ENCODE results near the gene LRBA. TPM values are rescaled to one million over a fixed set of nuclear protein-coding genes. Genes with fewer than 3 reads are reported as not detected.
"Not testable (repeated sequence)": the region's sequence is repeated elsewhere in the genome, so short reads cannot be mapped to it uniquely, and the experiment has no call there.

Gene LRBA
- polyA plus RNA-seq, 3 donors = 6.4 to 12.9 (median 10.3) TPM

DNA sequence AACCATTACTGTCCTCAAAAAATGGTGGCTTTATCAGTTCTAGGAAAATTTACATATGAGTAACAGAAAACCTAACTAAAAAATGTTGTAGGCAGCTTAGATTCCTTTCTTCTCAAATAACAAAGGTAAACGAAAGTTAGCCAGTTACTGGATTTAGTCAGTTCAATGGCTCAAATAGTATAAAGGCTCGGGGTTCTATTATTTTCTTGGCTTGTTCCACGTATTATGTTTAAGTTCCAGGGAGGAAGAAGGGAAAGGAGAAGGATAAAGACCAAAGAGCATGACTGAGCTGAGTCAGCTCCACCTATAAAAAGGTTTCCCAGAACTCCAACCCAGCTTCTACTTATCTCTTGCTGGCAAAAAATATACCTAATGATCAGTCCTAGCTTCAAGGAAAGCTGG is 474.1 kb downstream of the LRBA start:
- no peak overlapping the region for H3K27ac ChIP-seq (ENCODE audit: low read depth, low read length)
- WGBS, 3 donors = 83 to 90% (median 88%) methylated on average over 3 of the region's 3 CpGs

GRCh38 chr4:150540536-150540935 is 474.5 kb downstream of the LRBA start:
- no peak overlapping the region for H3K27ac ChIP-seq (ENCODE audit: low read depth, low read length)

DNA sequence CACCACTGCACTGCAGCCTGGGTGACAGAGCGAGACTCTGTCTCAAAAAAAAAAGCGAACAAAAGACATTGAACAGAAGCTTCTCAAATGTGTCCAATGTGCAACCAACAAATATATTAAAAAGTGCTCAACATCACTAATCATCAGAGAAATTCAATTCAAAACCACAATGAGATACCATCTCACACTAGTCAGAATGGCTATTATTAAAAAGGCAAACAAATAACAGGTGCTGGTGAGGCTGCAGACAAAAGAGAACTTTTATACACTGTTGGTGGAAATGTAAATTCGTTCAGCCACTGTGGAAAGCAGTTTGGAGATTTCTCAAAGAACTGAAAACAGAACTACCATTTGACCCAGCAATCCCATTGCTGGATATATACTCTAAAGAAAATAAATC is 477.2 kb downstream of the LRBA start:
- WGBS, 3 donors = 95% methylated on average over 3 of the region's 3 CpGs
- H3K27ac ChIP-seq (ENCODE audit: low read depth, low read length) = not testable (repeated sequence)

DNA sequence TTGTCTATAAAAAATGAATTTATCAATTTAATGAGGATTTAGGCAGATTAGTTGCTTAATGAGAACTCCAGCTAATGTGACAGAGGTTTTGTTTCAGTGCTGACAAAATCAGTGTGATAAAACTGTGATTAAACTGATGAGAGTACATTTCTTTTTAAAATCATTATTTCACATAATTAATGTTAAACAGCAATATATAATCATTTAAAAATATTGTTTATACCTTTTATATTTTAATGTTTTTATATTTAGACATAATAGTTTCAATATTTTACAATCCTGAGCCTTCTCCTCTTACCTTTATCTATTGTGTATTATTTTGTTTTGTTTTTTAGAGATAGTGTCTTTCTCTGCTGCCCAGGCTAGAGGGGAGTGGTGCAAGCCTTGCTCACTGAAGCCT is 480.3 kb downstream of the LRBA start:
- no peak overlapping the region for H3K27ac ChIP-seq (ENCODE audit: low read depth, low read length)

- no peak overlapping the region for H3K27ac ChIP-seq (ENCODE audit: low read depth, low read length)
- 77 to 93% (median 91%) methylated on average over 3 of the region's 3 CpGs for WGBS, 3 donors
These were observed 481.4 kb downstream of the LRBA start for GRCh38 chr4:150533673-150534072.

- WGBS, 3 donors = 65 to 72% (median 70%) methylated on average over 3 of the region's 3 CpGs
- no peak overlapping the region for H3K27ac ChIP-seq (ENCODE audit: low read depth, low read length)
These were observed 489.7 kb downstream of the LRBA start for GRCh38 chr4:150525321-150525868.

DNA sequence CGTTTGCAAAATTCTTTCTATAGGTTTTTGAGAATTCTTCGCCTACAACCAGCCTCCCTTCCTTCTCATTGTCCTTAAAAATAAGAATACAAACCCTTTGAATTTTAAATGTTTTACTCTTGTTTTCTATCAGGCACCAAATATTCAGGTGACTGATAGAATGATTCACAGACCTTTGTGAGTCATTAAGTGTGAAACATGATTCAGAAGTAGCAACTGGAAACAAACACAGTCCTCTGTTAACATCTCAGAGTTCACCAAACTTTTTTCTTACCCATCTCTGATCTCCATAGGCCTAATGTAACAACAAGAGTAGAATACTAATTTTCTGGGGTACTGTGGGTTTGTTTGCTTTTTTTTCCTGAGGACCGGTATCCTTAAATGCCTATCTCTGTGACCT is 496.5 kb downstream of the LRBA start:
- WGBS, 3 donors = 78 to 85% (median 84%) methylated on average over 3 of the region's 3 CpGs
- no peak overlapping the region for H3K27ac ChIP-seq (ENCODE audit: low read depth, low read length)

DNA sequence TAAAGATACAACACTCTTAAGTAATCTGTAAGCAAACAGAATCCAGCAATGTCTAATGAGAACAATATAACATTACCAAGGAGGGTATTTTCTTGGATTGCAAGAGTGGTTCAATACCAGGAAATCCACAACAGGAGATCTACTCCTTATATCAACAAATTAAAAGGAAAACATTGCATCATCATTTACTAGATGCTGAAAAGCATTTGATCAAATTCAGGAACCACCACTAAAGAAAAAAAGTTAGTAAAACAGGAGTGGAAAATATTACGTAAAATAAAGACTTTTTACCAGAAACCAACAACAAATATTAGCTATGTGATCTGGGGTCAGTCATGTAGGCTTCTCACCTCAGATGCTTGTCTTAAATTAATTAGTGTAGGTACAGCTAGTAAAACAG is 499.9 kb downstream of the LRBA start:
- no peak overlapping the region for H3K27ac ChIP-seq (ENCODE audit: low read depth, low read length)
- WGBS, 3 donors = 82 to 88% (median 88%) methylated on average over 1 of the region's 1 CpG

GRCh38 chr4:150514709-150515108 is 500.4 kb downstream of the LRBA start:
- 72 to 89% (median 84%) methylated on average over 6 of the region's 6 CpGs for WGBS, 3 donors
- H3K27ac ChIP-seq (ENCODE audit: low read depth, low read length) = no peak overlapping the region

GRCh38 chr4:150510176-150510865 is 504.8 kb downstream of the LRBA start:
- 51 to 78% (median 74%) methylated on average over 6 of the region's 6 CpGs for WGBS, 3 donors
- H3K27ac ChIP-seq (ENCODE audit: low read depth, low read length) = no peak overlapping the region

DNA sequence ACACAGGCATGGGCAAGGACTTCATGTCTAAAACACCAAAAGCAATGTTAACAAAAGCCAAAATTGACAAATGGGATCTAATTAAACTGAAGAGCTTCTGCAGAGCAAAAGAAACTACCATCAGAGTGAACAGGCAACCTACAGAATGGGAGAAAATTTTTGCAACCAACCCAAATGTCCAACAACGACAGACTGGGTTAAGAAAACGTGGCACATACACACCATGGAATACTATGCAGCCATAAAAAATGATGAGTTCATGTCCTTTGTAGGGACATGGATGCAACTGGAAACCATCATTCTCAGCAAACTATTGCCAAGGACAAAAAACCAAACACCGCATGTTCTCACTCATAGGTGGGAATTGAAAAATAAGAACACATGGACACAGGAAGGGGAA is 507.4 kb downstream of the LRBA start:
- H3K27ac ChIP-seq (ENCODE audit: low read depth, low read length) = not testable (repeated sequence)
- WGBS, 3 donors = 97 to 100% (median 99%) methylated on average over 3 of the region's 3 CpGs

DNA sequence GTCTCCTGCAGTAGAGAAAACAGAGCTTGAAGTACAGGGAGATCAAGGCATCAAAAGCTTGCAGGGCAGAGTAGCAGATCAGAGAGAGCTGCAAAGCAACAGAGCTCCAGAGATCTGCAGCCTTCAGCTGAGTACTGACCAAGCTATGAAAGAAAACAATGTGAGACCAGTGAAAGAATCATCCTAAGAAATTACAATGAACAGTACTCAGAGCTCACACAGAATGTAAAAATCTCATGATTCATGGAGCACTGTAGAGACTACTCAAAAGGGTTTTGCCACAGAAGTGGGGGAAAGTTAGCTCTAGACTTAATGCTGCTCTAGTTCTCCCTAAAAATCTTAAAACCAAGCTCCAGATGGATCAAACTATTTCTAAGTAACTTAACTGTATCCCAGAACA is 513.1 kb downstream of the LRBA start:
- H3K27ac ChIP-seq (ENCODE audit: low read depth, low read length) = no peak overlapping the region

DNA sequence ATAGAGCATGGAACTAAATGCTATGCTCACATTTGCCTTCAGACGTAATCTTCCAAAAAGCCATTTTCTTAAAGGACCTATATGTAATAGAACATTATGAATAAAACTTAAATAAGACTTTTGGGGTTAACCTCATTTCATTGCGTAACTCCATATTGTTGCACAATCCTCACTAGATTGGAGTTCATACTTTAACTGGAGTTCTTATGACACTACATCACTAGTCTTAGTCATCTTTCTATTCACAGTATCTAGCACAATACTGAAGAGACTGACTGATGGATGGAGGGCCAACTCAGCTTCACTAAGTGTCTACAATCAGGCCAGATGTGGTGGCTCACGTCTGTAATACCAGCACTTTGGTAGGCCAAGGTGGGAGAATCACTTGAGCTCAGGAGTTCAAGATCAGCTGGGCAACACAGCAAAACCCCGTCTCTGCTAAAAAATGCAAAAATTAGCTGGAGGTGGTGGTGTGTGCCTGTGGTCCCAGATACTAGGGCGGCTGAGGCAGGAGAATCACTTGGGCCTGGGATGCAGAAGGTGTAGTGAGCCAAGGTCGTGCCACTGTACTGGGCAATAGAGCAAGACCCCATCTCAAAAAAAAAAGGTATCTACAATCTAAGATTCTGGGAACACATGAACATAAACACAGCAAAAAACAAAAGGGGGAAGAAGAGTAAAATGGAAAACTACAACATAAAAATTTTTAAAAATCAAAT is 513.9 kb downstream of the LRBA start:
- WGBS, 3 donors = 82 to 95% (median 83%) methylated on average over 6 of the region's 6 CpGs
- no peak overlapping the region for H3K27ac ChIP-seq (ENCODE audit: low read depth, low read length)

DNA sequence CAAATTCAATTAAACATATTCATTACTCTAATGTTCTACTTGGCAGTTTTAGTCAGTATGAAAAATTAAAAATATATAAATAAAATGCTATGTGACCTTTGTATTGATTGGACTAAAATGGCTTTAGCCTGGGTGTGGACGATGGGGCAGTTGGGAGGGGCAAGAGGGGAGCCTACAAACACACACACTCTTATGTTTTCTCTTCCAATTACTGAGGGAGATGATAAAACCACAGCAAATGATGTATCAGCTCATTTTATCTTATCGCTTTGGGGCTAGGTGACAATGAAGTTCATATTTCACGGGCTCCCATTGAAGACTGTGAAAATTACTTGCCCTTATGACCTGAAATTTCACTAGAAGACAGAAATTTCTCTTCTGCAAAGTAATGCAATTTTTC is 517.5 kb downstream of the LRBA start:
- WGBS, 3 donors = 77 to 94% (median 90%) methylated on average over 3 of the region's 3 CpGs
- no peak overlapping the region for H3K27ac ChIP-seq (ENCODE audit: low read depth, low read length)

- no peak overlapping the region for H3K27ac ChIP-seq (ENCODE audit: low read depth, low read length)
These were observed 519.5 kb downstream of the LRBA start for GRCh38 chr4:150495550-150495949.

GRCh38 chr4:150493851-150494250 is 521.2 kb downstream of the LRBA start:
- WGBS, 3 donors = 89 to 93% (median 91%) methylated on average over 2 of the region's 2 CpGs
- no peak overlapping the region for H3K27ac ChIP-seq (ENCODE audit: low read depth, low read length)

GRCh38 chr4:150491132-150492049 is 523.7 kb downstream of the LRBA start:
- no peak overlapping the region for H3K27ac ChIP-seq (ENCODE audit: low read depth, low read length)
- WGBS, 3 donors = 58 to 69% (median 64%) methylated on average over 3 of the region's 3 CpGs

DNA sequence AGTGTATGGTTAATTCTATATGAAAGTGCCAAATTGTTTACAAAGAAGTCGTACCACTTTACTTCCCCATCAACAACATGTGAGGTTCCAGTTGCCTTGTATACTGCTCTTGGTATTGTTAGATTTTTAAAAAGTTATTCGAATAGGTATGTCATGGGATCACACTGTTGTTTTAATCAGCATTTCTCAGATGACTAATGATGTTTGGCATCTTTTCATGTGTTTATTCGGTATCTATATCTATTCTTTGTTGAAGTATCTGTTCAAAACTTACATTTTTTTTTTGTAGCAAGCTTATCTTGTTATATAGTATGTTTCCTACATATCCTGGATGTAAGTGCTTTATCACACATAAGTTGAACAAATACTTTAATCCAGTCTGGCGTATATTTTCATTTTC is 532.5 kb downstream of the LRBA start:
- 68 to 89% (median 87%) methylated on average over 4 of the region's 4 CpGs for WGBS, 3 donors
- no peak overlapping the region for H3K27ac ChIP-seq (ENCODE audit: low read depth, low read length)

DNA sequence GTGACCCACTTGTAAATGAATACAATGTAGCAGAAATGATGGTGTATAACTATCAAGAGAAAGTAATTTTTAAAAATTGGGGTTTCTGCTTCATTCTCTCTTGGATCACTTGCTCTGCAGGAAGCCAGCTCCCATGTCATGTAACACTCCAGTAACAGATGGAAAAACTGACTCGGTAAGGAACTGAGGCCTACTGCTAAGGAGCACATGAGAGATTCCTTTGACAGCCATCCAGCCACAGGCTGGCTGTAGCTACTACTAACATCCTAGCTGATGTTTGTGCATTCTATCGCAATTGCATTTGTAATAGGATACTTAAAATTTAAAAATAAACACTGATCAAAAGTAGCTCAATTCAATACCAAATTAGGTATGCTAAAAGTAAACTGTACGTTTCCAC is 535.4 kb downstream of the LRBA start:
- no peak overlapping the region for H3K27ac ChIP-seq (ENCODE audit: low read depth, low read length)
- 93 to 96% (median 93%) methylated on average over 3 of the region's 3 CpGs for WGBS, 3 donors
